ENCODE data around the gene SPIRE2.
"Not testable (repeated sequence)": the region's sequence is repeated elsewhere in the genome, so short reads cannot be mapped to it uniquely, and the experiment has no call there.

SPIRE2 gene

GRCh38 chr16:89911375-89911774 lies 83.1 kb downstream of the SPIRE2 start:
- in situ Hi-C loops (cut with HindIII; ENCODE audit: low sequenced_read_pairs), result no loop called here
- DNase-seq (ENCODE audit: low read depth), result no peak
- TF ChIP-seq CTCF (IDR thresholded peaks at IDR 0.05; ENCODE audit: low read depth, low read length, missing control alignments), result no peak
- H3K4me3 ChIP-seq (ENCODE audit: low read depth, low read length), result no peak overlapping the region

GRCh38 chr16:89912143-89912542 lies 83.9 kb downstream of the SPIRE2 start:
- no peak for TF ChIP-seq CTCF (IDR thresholded peaks at IDR 0.05; ENCODE audit: low read depth, low read length, missing control alignments)
- DNase-seq (ENCODE audit: low read depth), result no peak
- H3K4me3 ChIP-seq (ENCODE audit: low read depth, low read length), result no peak overlapping the region
- in situ Hi-C loops (cut with HindIII; ENCODE audit: low sequenced_read_pairs), result no loop called here

- in situ Hi-C loops (cut with HindIII; ENCODE audit: low sequenced_read_pairs), result no loop called here
- no peak overlapping the region for H3K4me3 ChIP-seq (ENCODE audit: low read depth, low read length)
- DNase-seq (ENCODE audit: low read depth), result no peak
- no peak for TF ChIP-seq CTCF (IDR thresholded peaks at IDR 0.05; ENCODE audit: low read depth, low read length, missing control alignments)
Measured at GRCh38 chr16:89912627-89913026, 84.4 kb downstream of the SPIRE2 start.

GRCh38 chr16:89913408-89914387 lies 85.4 kb downstream of the SPIRE2 start:
- no peak for TF ChIP-seq CTCF (IDR thresholded peaks at IDR 0.05; ENCODE audit: low read depth, low read length, missing control alignments)
- H3K4me3 ChIP-seq (ENCODE audit: low read depth, low read length), result no peak overlapping the region
- in situ Hi-C loops (cut with HindIII; ENCODE audit: low sequenced_read_pairs), result no loop called here
- no peak for DNase-seq (ENCODE audit: low read depth)

GRCh38 chr16:89914642-89915285 lies 86.5 kb downstream of the SPIRE2 start:
- DNase-seq (ENCODE audit: low read depth); in situ Hi-C loops (cut with HindIII; ENCODE audit: low sequenced_read_pairs); H3K4me3 ChIP-seq (ENCODE audit: low read depth, low read length): not testable (repeated sequence)

- no peak overlapping the region for H3K4me3 ChIP-seq (ENCODE audit: low read depth, low read length)
- DNase-seq (ENCODE audit: low read depth), result no peak
- TF ChIP-seq CTCF (IDR thresholded peaks at IDR 0.05; ENCODE audit: low read depth, low read length, missing control alignments), result no peak
- in situ Hi-C loops (cut with HindIII; ENCODE audit: low sequenced_read_pairs), result no loop called here
Measured at GRCh38 chr16:89915303-89916232, 87.3 kb downstream of the SPIRE2 start.

Measured in astrocyte of the cerebellum (primary cell).